ENCODE results near the gene SPRTN.

SPRTN gene

DNA sequence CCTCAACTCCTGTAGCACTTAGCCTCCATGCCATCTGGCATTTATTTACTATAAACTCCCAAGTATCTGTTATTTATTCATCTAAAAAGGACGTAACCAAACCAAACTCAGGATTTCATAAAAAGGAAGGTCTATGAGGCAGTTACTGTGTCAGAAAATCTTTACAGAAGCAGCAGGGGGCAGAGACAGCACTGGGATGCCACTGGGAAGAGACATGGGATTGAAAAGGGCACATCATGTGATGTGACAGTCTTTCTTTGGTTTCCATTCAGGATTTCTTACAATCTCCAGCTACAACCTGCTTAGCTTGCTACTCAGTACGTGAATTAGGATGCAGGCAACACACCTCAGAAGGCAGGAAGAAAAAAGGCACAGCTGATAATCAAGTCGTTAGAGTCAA, 31.2 kb downstream of the SPRTN start:
- DNase-seq (ENCODE audit: insufficient read length, low spot score) (no peak), FAIRE-seq (no peak)
- TF ChIP-seq SPI1 (IDR thresholded peaks at IDR 0.05; ENCODE audit: low read depth, low read length) (no peak), TAF1 (IDR thresholded peaks at IDR 0.05; ENCODE audit: low read depth, low read length) (no peak), POLR2AphosphoS5 (IDR thresholded peaks at IDR 0.05; ENCODE audit: low read depth, low read length) (no peak), PAX5 (IDR thresholded peaks at IDR 0.05; ENCODE audit: insufficient read depth, low read length, severe bottlenecking) (no peak), POU2F2 (IDR thresholded peaks at IDR 0.05; ENCODE audit: low read depth, low read length) (no peak), POLR2A (IDR thresholded peaks at IDR 0.05; ENCODE audit: low read depth, low read length) (no peak)

DNA sequence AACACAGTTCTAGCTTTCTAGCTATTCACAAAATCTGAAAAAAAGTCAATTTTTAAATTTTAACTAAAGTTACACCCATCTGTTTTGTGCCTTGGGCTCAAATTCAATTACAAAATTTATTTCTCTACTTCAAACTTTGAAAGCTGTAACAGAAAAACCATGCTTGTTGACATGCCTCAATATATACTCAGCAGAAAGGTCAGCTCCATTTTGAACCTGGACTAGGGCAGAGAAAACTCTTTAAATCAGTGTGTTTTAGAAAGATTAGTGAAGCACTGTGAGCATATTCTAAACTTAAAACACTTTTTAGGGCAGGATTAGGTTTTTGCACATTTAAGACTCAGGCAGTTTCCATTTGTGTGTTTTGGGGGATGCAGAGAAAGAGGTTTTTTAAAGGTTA, 34.4 kb downstream of the SPRTN start:
- DNase-seq (ENCODE audit: insufficient read length, low spot score): no peak
- TF ChIP-seq POLR2A (IDR thresholded peaks at IDR 0.05; ENCODE audit: low read depth, low read length) (no peak), POU2F2 (IDR thresholded peaks at IDR 0.05; ENCODE audit: low read depth, low read length) (no peak), SPI1 (IDR thresholded peaks at IDR 0.05; ENCODE audit: low read depth, low read length) (no peak), PAX5 (IDR thresholded peaks at IDR 0.05; ENCODE audit: insufficient read depth, low read length, severe bottlenecking) (no peak), TAF1 (IDR thresholded peaks at IDR 0.05; ENCODE audit: low read depth, low read length) (no peak), POLR2AphosphoS5 (IDR thresholded peaks at IDR 0.05; ENCODE audit: low read depth, low read length) (no peak)
- no peak for FAIRE-seq

DNA sequence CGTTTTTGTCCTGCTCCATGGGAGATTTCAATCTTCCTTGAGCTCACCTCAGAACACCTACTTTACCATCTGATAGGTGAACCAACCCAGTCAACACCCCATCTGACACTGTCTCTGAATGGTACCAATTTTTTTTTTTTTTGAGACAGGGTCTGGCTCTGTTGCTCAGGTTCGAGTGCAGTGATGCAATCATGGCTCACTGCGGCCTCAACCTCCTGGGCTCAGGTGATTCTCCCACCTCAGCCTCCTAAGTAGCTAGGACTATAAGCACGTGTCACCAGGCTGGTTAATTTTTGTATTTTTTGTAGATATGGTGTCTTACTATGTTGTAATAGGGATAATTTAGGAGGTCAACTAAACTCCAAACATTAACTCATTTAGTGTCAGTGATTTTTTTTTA, 36.3 kb downstream of the SPRTN start:
- FAIRE-seq (no peak), DNase-seq (ENCODE audit: insufficient read length, low spot score) (no peak)
- TF ChIP-seq POLR2AphosphoS5 (IDR thresholded peaks at IDR 0.05; ENCODE audit: low read depth, low read length) (no peak), PAX5 (IDR thresholded peaks at IDR 0.05; ENCODE audit: insufficient read depth, low read length, severe bottlenecking) (no peak), POU2F2 (IDR thresholded peaks at IDR 0.05; ENCODE audit: low read depth, low read length) (no peak), SPI1 (IDR thresholded peaks at IDR 0.05; ENCODE audit: low read depth, low read length) (no peak), TAF1 (IDR thresholded peaks at IDR 0.05; ENCODE audit: low read depth, low read length) (no peak), POLR2A (IDR thresholded peaks at IDR 0.05; ENCODE audit: low read depth, low read length) (no peak)

DNA sequence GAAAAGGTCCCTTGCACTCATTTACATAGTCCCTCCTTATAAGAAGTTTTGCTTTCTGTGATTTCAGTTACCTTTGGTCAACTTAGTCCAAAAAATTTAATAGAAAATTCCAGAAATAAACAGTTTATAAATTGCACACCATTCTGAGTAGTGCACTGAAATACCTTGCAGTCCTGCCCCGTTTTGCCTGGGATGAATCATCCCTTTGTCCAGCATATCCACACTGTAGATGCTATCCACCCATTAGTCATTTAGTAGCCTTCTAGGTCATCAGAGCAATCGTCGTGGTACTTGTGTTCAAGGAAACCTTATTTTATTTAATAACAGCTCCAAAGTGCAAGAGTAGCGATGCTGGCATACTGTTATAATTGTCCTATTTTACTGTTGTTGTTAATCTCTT, 38.0 kb downstream of the SPRTN start:
- DNase-seq (ENCODE audit: insufficient read length, low spot score): no peak
- FAIRE-seq: no peak
- TF ChIP-seq PAX5 (IDR thresholded peaks at IDR 0.05; ENCODE audit: insufficient read depth, low read length, severe bottlenecking): no peak

DNA sequence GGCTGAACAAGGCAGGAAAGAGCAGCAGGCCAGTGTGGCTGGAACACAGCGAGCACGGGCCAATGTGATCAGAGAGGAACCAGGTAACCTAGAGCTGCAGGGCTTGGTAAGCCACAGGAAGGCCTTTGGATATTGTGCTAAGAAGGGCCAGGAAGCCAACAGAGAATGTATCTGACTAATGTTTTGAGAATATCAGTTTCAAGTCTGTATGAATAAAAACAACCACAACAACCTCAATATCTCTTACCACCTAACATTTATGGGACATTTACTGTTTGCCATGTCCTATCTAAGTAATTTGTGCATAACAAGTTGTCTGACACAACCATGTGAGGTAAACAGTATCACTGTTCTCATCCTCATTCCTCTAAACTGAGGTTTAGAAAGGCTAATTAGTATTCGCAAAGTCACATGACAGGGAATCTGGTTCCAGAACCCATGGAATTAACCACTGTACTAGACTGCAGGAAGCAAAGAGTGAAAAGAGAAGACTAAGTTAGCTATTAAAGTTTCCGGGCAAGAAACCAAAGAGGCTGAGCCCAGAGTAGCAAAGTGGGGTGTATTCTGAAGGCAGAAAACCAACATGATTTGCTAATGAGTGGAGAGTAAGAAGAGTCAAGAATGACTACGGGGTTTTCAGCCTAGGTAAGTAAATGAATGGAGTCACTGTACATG, 38.9 kb downstream of the SPRTN start:
- DNase-seq (ENCODE audit: insufficient read length, low spot score) (no peak), FAIRE-seq (peak; percentile 82)

DNA sequence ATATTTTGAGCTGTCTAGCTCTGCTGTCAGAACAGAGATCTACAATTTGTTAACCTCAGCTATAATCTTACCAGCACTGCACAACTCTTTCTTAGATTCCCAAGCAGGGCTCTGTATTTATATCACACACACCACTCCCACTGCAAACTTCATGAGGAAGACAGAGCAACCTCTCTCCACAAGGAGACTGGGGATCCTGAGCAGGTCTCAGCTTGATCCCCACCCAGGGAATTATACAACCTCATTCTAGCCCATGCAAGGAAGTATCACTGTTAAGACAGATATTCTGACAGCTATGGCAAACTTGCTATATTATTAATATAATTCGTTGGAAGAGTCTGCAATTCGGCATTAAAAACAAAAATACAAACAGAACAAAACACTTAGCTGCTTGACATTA, 43.6 kb downstream of the SPRTN start:
- DNase-seq (ENCODE audit: insufficient read length, low spot score) (no peak), FAIRE-seq (no peak)
- no peak for TF ChIP-seq POLR2AphosphoS5 (IDR thresholded peaks at IDR 0.05; ENCODE audit: low read depth, low read length)

More for the DNA sequence above, 38.9 kb downstream of the SPRTN start:
- TF ChIP-seq POU2F2 (IDR thresholded peaks at IDR 0.05; ENCODE audit: low read depth, low read length): no peak
- TF ChIP-seq PAX5 (IDR thresholded peaks at IDR 0.05; ENCODE audit: insufficient read depth, low read length, severe bottlenecking): no peak
- TF ChIP-seq SPI1 (IDR thresholded peaks at IDR 0.05; ENCODE audit: low read depth, low read length): peak; percentile 56
- TF ChIP-seq POLR2AphosphoS5 (IDR thresholded peaks at IDR 0.05; ENCODE audit: low read depth, low read length): no peak

DNA sequence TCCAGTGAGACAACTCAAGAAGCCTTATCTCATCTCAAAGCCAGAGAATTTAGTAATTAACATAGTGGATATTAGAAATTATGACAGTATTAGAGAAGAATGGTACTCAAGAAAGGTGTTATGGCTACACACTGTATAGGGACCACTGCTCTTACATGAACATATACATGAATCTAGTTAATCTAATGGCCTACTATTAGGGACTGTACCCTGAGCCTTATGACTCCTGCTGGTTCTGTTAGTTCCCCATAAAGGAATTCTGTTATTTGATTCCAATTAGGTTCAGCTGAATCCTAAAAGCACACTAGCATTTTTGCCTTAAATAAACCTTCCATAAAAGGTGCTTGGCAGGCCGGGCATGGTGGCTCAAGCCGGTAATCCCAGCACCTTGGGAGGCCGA, 44.3 kb downstream of the SPRTN start:
- no peak for FAIRE-seq
- TF ChIP-seq PAX5 (IDR thresholded peaks at IDR 0.05; ENCODE audit: insufficient read depth, low read length, severe bottlenecking) (no peak), TAF1 (IDR thresholded peaks at IDR 0.05; ENCODE audit: low read depth, low read length) (no peak), POLR2AphosphoS5 (IDR thresholded peaks at IDR 0.05; ENCODE audit: low read depth, low read length) (no peak), POU2F2 (IDR thresholded peaks at IDR 0.05; ENCODE audit: low read depth, low read length) (no peak), POLR2A (IDR thresholded peaks at IDR 0.05; ENCODE audit: low read depth, low read length) (no peak), SPI1 (IDR thresholded peaks at IDR 0.05; ENCODE audit: low read depth, low read length) (no peak)

DNA sequence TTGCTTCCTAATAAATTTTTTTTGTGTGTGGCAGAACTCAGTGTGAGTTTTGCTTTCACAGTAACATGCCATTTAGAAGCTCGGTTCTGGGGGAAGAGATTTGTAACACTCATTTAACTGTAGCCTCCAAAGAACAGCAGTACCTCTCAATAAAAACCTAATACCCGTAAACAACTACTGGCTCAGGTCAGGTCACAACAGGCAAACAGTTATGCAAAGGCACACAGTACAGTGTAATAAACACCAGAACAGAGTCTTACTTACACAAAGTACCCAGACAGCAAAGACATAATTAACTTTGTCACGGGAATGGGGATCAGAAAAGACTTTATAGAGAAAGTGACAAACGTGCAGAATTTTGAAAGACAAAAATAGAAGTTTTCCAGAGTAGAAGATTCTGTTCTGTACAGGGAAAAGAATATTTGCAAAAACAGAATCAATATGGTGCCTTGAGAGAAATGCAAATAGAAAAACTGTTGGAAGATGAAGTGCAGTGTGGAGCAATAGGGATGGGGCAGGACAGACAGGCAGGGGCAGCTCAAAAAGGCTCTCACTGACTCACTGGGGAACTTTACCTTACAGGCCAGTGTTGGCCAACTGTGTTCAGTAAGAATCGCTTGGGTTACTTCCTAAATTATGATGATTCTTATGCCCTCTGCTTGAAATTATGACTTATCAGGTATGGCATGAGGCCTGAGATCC, 45.2 kb downstream of the SPRTN start:
- DNase-seq (ENCODE audit: insufficient read length, low spot score): no peak
- TF ChIP-seq POLR2A (IDR thresholded peaks at IDR 0.05; ENCODE audit: low read depth, low read length) (no peak), TAF1 (IDR thresholded peaks at IDR 0.05; ENCODE audit: low read depth, low read length) (no peak), PAX5 (IDR thresholded peaks at IDR 0.05; ENCODE audit: insufficient read depth, low read length, severe bottlenecking) (no peak), POU2F2 (IDR thresholded peaks at IDR 0.05; ENCODE audit: low read depth, low read length) (no peak), SPI1 (IDR thresholded peaks at IDR 0.05; ENCODE audit: low read depth, low read length) (no peak), POLR2AphosphoS5 (IDR thresholded peaks at IDR 0.05; ENCODE audit: low read depth, low read length) (no peak)
- no peak for FAIRE-seq

More for the DNA sequence above, 44.3 kb downstream of the SPRTN start:
- no peak for DNase-seq (ENCODE audit: insufficient read length, low spot score)

DNA sequence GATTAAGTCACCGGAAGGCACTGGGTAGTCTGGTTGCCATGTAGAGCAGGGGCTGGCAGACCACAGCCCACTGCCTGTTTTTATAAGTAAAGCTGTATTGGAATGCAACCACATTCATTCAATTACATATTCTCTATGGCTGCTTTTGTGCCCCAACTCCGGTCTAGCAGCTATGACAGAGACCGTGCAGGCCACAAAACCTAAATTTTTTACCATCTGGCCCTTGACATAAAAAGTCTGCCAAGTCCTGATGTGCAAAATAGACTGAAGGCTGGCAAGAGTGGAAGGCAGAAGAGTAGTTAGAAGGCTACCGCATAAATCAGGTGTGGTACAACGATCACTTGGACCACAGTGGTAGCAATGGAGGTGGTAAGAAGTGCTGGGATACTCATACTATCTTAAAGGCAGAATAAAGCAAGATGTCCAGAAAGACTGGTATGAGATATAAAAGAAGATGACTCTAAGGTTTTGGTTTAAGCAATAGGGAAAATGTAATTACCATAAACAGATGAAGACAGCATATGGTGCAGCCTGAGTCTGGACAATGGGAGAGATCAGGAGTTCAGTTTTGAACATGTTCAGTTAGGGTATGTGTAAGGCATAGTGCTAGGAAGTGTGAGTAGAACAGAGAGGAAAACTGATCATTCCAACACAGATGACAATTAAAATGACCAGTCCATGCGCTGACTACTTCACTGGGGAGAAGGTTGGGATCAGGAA, 46.8 kb downstream of the SPRTN start:
- DNase-seq (ENCODE audit: insufficient read length, low spot score): no peak
- TF ChIP-seq POLR2A (IDR thresholded peaks at IDR 0.05; ENCODE audit: low read depth, low read length) (no peak), POU2F2 (IDR thresholded peaks at IDR 0.05; ENCODE audit: low read depth, low read length) (no peak)
- FAIRE-seq: peak; percentile 63

DNA sequence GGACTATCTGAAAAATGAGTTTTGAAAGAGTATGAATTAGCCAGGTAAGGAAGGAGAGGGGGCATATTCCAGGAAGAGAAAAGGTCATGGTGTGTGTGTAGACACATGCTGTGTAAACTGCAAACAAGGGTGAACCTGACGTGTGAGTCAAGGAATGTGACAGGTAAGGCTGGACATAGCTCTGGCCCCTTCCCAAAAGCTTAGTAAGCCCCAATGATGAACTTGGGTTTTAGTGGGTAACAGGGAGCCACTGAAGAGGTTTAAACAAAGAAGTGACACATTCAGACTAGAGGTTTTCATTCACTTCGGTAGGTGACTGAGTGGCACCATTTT, 47.3 kb downstream of the SPRTN start:
- no peak for DNase-seq (ENCODE audit: insufficient read length, low spot score)
- peak; percentile 41 for FAIRE-seq
- TF ChIP-seq TAF1 (IDR thresholded peaks at IDR 0.05; ENCODE audit: low read depth, low read length) (no peak), PAX5 (IDR thresholded peaks at IDR 0.05; ENCODE audit: insufficient read depth, low read length, severe bottlenecking) (no peak), SPI1 (IDR thresholded peaks at IDR 0.05; ENCODE audit: low read depth, low read length) (no peak), POLR2AphosphoS5 (IDR thresholded peaks at IDR 0.05; ENCODE audit: low read depth, low read length) (no peak), POU2F2 (IDR thresholded peaks at IDR 0.05; ENCODE audit: low read depth, low read length) (no peak), POLR2A (IDR thresholded peaks at IDR 0.05; ENCODE audit: low read depth, low read length) (no peak)

Measured in GM12891 (cell line).